NCI-H1048 (cell line): Measurements from ENCODE around the gene FBH1.
"Not testable (repeated sequence)": the region's sequence is repeated elsewhere in the genome, so short reads cannot be mapped to it uniquely, and the experiment has no call there.

Experiments
- DNase-seq: peaks from one replicate; lab custom pipeline; 2025; lab: John Stamatoyannopoulos, UW

The FBH1 gene

GRCh38 chr10:5942474-5942873 is 52.4 kb downstream of the FBH1 start:
- no peak for DNase-seq

GRCh38 chr10:5943536-5943935 is 53.5 kb downstream of the FBH1 start:
- DNase-seq, result no peak

- no peak for DNase-seq
These were observed 54.5 kb downstream of the FBH1 start for GRCh38 chr10:5944389-5945189.

GRCh38 chr10:5945190-5945509 is 55.1 kb downstream of the FBH1 start:
- DNase-seq, result no peak

- no peak for DNase-seq
These were observed 55.7 kb downstream of the FBH1 start for GRCh38 chr10:5945561-5946418.

GRCh38 chr10:5946419-5946775 is 56.4 kb downstream of the FBH1 start:
- not testable (repeated sequence) for DNase-seq

GRCh38 chr10:5946786-5947185 is 56.7 kb downstream of the FBH1 start:
- no peak for DNase-seq

GRCh38 chr10:5947471-5948207 is 57.6 kb downstream of the FBH1 start:
- DNase-seq, result no peak

GRCh38 chr10:5948208-5948585 is 58.2 kb downstream of the FBH1 start:
- no peak for DNase-seq

GRCh38 chr10:5949009-5949759 is 59.1 kb downstream of the FBH1 start:
- no peak for DNase-seq

- DNase-seq, result no peak
These were observed 61.2 kb downstream of the FBH1 start for GRCh38 chr10:5951167-5951711.

- DNase-seq, result no peak
These were observed 61.8 kb downstream of the FBH1 start for GRCh38 chr10:5951721-5952407.

GRCh38 chr10:5952731-5953385 is 62.8 kb downstream of the FBH1 start:
- no peak for DNase-seq

- DNase-seq, result no peak
These were observed 63.6 kb downstream of the FBH1 start for GRCh38 chr10:5953676-5954075.

- no peak for DNase-seq
These were observed 66.3 kb downstream of the FBH1 start for GRCh38 chr10:5956146-5956936.

GRCh38 chr10:5958077-5958476 is 68.0 kb downstream of the FBH1 start:
- DNase-seq, result no peak

- DNase-seq, result no peak
These were observed 68.6 kb downstream of the FBH1 start for GRCh38 chr10:5958675-5959074.

GRCh38 chr10:5959142-5959541 is 69.1 kb downstream of the FBH1 start:
- no peak for DNase-seq

GRCh38 chr10:5959581-5960069 is 69.6 kb downstream of the FBH1 start:
- DNase-seq, result no peak
